H1 (cell line): ENCODE measurements around the gene FHDC1. TPM values are rescaled to one million over a fixed set of nuclear protein-coding genes. Genes with fewer than 3 reads are reported as not detected.

ENCODE experiments used
- CTCF ChIA-PET: fragments of 300-600 bp; sonication (Branson Sonifier 250); formaldehyde crosslinking; loops from one replicate; lab custom pipeline; 2021; ENCODE audit not compliant: partially characterized antibody; lab: Charles Lee
- POLR2A ChIA-PET: fragments of 300-600 bp; sonication (Branson Sonifier 250); formaldehyde crosslinking; loops from one replicate; lab custom pipeline; 2021; ENCODE audit warnings: inconsistent platforms; ENCODE audit not compliant: partially characterized antibody; lab: Charles Lee
- DNase-seq, 2 experiments: peaks; one replicate each; pipeline versions ENCODE4 v3.0.0 to v3.0.0-alpha.2; 2010 to 2022; ENCODE audit warnings: low spot score in 2 of 2, low read depth in 1 of 2, mixed read lengths in 1 of 2
- FAIRE-seq: peaks from 2 replicates; lab custom pipeline; 2011; peaks lifted over from hg19 to GRCh38; lab: Jason Lieb, UNC
- H2AFZ ChIP-seq: 2 replicates; pipeline ENCODE4 v1.8.1; 2012; ENCODE audit warnings: low read length, inconsistent platforms
- H2AK5ac ChIP-seq: 2 replicates; pipeline ENCODE4 v1.6.1; 2013; ENCODE audit warnings: low read depth, low read length
- H2BK120ac ChIP-seq: replicated peaks from 2 replicates; pipeline ENCODE3; 2013; ENCODE audit warnings: low read depth, low read length, inconsistent platforms
- H2BK12ac ChIP-seq: 2 replicates; pipeline ENCODE4 v1.6.1; 2013; ENCODE audit warnings: low read depth, low read length
- H2BK15ac ChIP-seq: 2 replicates; pipeline ENCODE4 v1.6.1; 2013; ENCODE audit warnings: low read length
- H2BK20ac ChIP-seq: 2 replicates; pipeline ENCODE4 v1.6.1; 2013; ENCODE audit warnings: low read length
- H2BK5ac ChIP-seq: 2 replicates; pipeline ENCODE4 v1.6.1; 2013; ENCODE audit warnings: low read depth, low read length
- H3K14ac ChIP-seq: 2 replicates; pipeline ENCODE4 v1.6.1; 2013; ENCODE audit warnings: inconsistent platforms; ENCODE audit not compliant: insufficient read length
- H3K18ac ChIP-seq: 2 replicates; pipeline ENCODE4 v1.6.1; 2013; ENCODE audit warnings: low read length; ENCODE audit errors: extremely low read depth
- H3K23ac ChIP-seq: 2 replicates; pipeline ENCODE4 v1.6.1; 2013; ENCODE audit warnings: inconsistent platforms; ENCODE audit not compliant: insufficient read length
- H3K23me2 ChIP-seq: 2 replicates; pipeline ENCODE4 v1.6.1; 2013; ENCODE audit warnings: low read depth, low read length
- H3K27ac ChIP-seq: 2 replicates; pipeline ENCODE4 v1.6.1; 2011; ENCODE audit warnings: low read depth, low read length, inconsistent platforms
- H3K27me3 ChIP-seq, 4 experiments: replicated peaks in 1 of 4; 1 replicate in 1 of 4; 2 replicates in 3 of 4; pipeline versions ENCODE4 v1.6.1 to v1.8.1; 2011 to 2013; ENCODE audit warnings: low read length in 3 of 4, mild to moderate bottlenecking in 3 of 4, inconsistent platforms in 2 of 4, mixed read lengths in 2 of 4, moderate library complexity in 1 of 4; ENCODE audit not compliant: control insufficient read depth in 3 of 4, insufficient read depth in 3 of 4; ENCODE audit errors: extremely low read depth in 1 of 4
- H3K36me3 ChIP-seq, 4 experiments: 2 replicates each; pipeline versions ENCODE4 v1.6.1 to v1.8.1; 2011 to 2013; ENCODE audit warnings: mild to moderate bottlenecking in 4 of 4, low read length in 3 of 4, moderate library complexity in 2 of 4, control low read depth in 1 of 4, inconsistent platforms in 1 of 4; ENCODE audit not compliant: insufficient read depth in 4 of 4, control insufficient read depth in 2 of 4
- H3K4ac ChIP-seq: replicated peaks from 2 replicates; pipeline ENCODE3; 2013; ENCODE audit warnings: low read length, low read depth, mixed read lengths, inconsistent platforms; ENCODE audit not compliant: insufficient read length
- H3K4me1 ChIP-seq, 4 experiments: replicated peaks in 1 of 4; 1 replicate in 1 of 4; 2 replicates in 3 of 4; pipeline versions ENCODE4 v1.6.1 to v1.8.1; 2011 to 2013; ENCODE audit warnings: low read length in 3 of 4, inconsistent platforms in 2 of 4, mixed read lengths in 1 of 4; ENCODE audit not compliant: insufficient read depth in 4 of 4, control insufficient read depth in 3 of 4
- H3K4me2 ChIP-seq, 2 experiments: 2 replicates each; pipeline versions ENCODE4 v1.6.1 to v1.8.1; 2011 to 2013; ENCODE audit warnings: low read depth in 2 of 2, low read length in 2 of 2, control low read depth in 1 of 2, inconsistent platforms in 1 of 2, mild to moderate bottlenecking in 1 of 2; ENCODE audit not compliant: insufficient read depth in 1 of 2
- H3K4me3 ChIP-seq, 4 experiments: fragments of 200-600, 300-600 bp in 1 of 4; sonication (generic), shearing (Covaris generic), sonication (Bioruptor Twin) in 1 of 4; 2 replicates each; pipeline versions ENCODE4 v1.5.1 to v1.8.1; 2011 to 2016; ENCODE audit warnings: low read length in 4 of 4, low read depth in 3 of 4, control low read depth in 2 of 4, inconsistent platforms in 2 of 4, mild to moderate bottlenecking in 2 of 4, mixed read lengths in 1 of 4, moderate library complexity in 1 of 4; ENCODE audit not compliant: insufficient read depth in 2 of 4; ENCODE audit errors: extremely low read depth in 1 of 4
- H3K56ac ChIP-seq: replicated peaks from 2 replicates; pipeline ENCODE3; 2013; ENCODE audit warnings: low read depth, mild to moderate bottlenecking, mixed read lengths, low read length, inconsistent platforms; ENCODE audit not compliant: insufficient read length
- H3K79me1 ChIP-seq: 2 replicates; pipeline ENCODE4 v1.6.1; 2013; ENCODE audit warnings: low read depth, low read length, control low read depth
- H3K79me2 ChIP-seq, 2 experiments: 2 replicates each; pipeline versions ENCODE4 v1.6.1 to v1.8.1; 2012 to 2013; ENCODE audit warnings: low read length in 2 of 2, mild to moderate bottlenecking in 2 of 2, inconsistent platforms in 1 of 2; ENCODE audit not compliant: insufficient read depth in 2 of 2, control insufficient read depth in 1 of 2
- H3K9ac ChIP-seq, 4 experiments: replicated peaks in 1 of 4; 1 replicate in 1 of 4; 2 replicates in 3 of 4; pipeline versions ENCODE4 v1.6.1 to v1.8.1; 2011 to 2013; ENCODE audit warnings: low read depth in 3 of 4, low read length in 3 of 4, control low read depth in 2 of 4, mild to moderate bottlenecking in 2 of 4, moderate library complexity in 2 of 4, inconsistent platforms in 1 of 4; ENCODE audit errors: extremely low read depth in 1 of 4
- H3K9me3 ChIP-seq, 2 experiments: 2 replicates each; pipeline versions ENCODE4 v1.6.1 to v1.8.1; 2012 to 2013; ENCODE audit warnings: mild to moderate bottlenecking in 2 of 2, moderate library complexity in 2 of 2, control low read depth in 1 of 2, inconsistent platforms in 1 of 2, low read depth in 1 of 2, low read length in 1 of 2, mixed read lengths in 1 of 2; ENCODE audit not compliant: insufficient read depth in 2 of 2
- H4K20me1 ChIP-seq, 2 experiments: replicated peaks in 1 of 2; 2 replicates each; pipeline versions ENCODE3 to v1.8.1; 2011 to 2013; ENCODE audit warnings: inconsistent platforms in 2 of 2, low read length in 2 of 2, mild to moderate bottlenecking in 1 of 2; ENCODE audit not compliant: insufficient read depth in 2 of 2, control insufficient read depth in 1 of 2
- H4K5ac ChIP-seq: 2 replicates; pipeline ENCODE4 v1.6.1; 2013; ENCODE audit warnings: low read length, low read depth, mixed read lengths, inconsistent platforms; ENCODE audit not compliant: insufficient read length
- H4K8ac ChIP-seq: 2 replicates; pipeline ENCODE4 v1.8.0; 2013; ENCODE audit warnings: mild to moderate bottlenecking, moderate library complexity, low read length, inconsistent platforms; ENCODE audit not compliant: insufficient read depth; ENCODE audit errors: extremely low read depth
- H4K91ac ChIP-seq: replicated peaks from 2 replicates; pipeline ENCODE3; 2013; ENCODE audit warnings: low read length, mixed read lengths, inconsistent platforms; ENCODE audit not compliant: insufficient read length
- CBX5 ChIP-seq: fragments of 300-800, 300-1000 bp; sonication (generic); IDR thresholded peaks from 2 replicates; pipeline ENCODE4 v1.7.1; 2016; ENCODE audit warnings: antibody characterized with exemption, low read length, low read depth
- CHD1 ChIP-seq: IDR thresholded peaks from 2 replicates; pipeline ENCODE4 v1.6.1; 2012; ENCODE audit warnings: low read depth, low read length, improper control_type of control experiment
- CREB1 ChIP-seq: IDR thresholded peaks from 2 replicates; pipeline ENCODE4 v1.6.1; 2012; ENCODE audit warnings: inconsistent platforms
- JUN ChIP-seq: IDR thresholded peaks from 2 replicates; pipeline ENCODE4 v1.6.1; 2011; ENCODE audit warnings: low read depth, mild to moderate bottlenecking, improper control_type of control experiment, low read length
- KDM5A ChIP-seq: fragments of 200-600 bp; IDR thresholded peaks from 2 replicates; pipeline ENCODE4 v1.7.1; 2012; ENCODE audit warnings: mild to moderate bottlenecking, low read length, inconsistent platforms, mixed read lengths
- POLR2AphosphoS5 ChIP-seq: IDR thresholded peaks from 2 replicates; pipeline ENCODE4 v1.6.1; 2011; ENCODE audit warnings: low read depth, low read length
- RNF2 ChIP-seq: fragments of 200-900, 300-1000 bp; sonication (generic); IDR thresholded peaks from 2 replicates; pipeline ENCODE4 v1.7.1; 2016; ENCODE audit warnings: borderline replicate concordance, low read depth, mild to moderate bottlenecking, antibody characterized with exemption, low read length; ENCODE audit not compliant: poor library complexity, severe bottlenecking; ENCODE audit errors: missing control alignments
- SIRT6 ChIP-seq: IDR thresholded peaks from one replicate; pipeline ENCODE4 v1.7.1; 2012; ENCODE audit warnings: low read length, inconsistent platforms
- YY1 ChIP-seq: IDR thresholded peaks from 2 replicates; pipeline ENCODE4 v1.6.1; 2011; ENCODE audit warnings: low read depth, mild to moderate bottlenecking, low read length
- WGBS, 2 experiments: shearing (Covaris generic) in 1 of 2; methylation state at CpG; one replicate each; pipeline versions ENCODE4 v1.1.6 to v1.1.7; 2013 to 2015; ENCODE audit warnings: low lambda C conversion rate in 2 of 2, mixed read lengths in 2 of 2, inconsistent platforms in 1 of 2, low coverage in 1 of 2, missing lambda C conversion rate in 1 of 2; ENCODE audit not compliant: insufficient replicate concordance in 2 of 2, insufficient coverage in 1 of 2, insufficient read length in 1 of 2; ENCODE audit errors: extremely low coverage in 1 of 2, missing lambda C conversion rate in 1 of 2; 5-methylcytosine and 5-hydroxymethylcytosine counted together
- polyA plus RNA-seq, 7 experiments: library from polyadenylated mRNA; depleted of rRNA in 3 of 7; stranded (reverse) in 5 of 7; unstranded in 2 of 7; fragments of >200 nt in 5 of 7; fragments of 200-250 nt in 2 of 7; gene quantifications; 1 replicate in 5 of 7; 2 replicates in 1 of 7; 4 replicates in 1 of 7; pipeline versions ENCODE4 v1.2.1 to v1.2.3, GENCODE V29; 2011 to 2013; ENCODE audit warnings: missing spikeins in 2 of 7, mixed read lengths in 2 of 7
- total RNA-seq: library from RNA; stranded (reverse); fragmentation: NEBNext Ultra II Directional; extraction: Animal tissue kit (Norgen Biotek cat#: 25700); gene quantifications from 2 replicates; pipeline ENCODE4 v1.2.1, GENCODE V29; 2021

The FHDC1 gene
- total and polyA plus RNA-seq, 2 of the 8 experiments (the other 6 are each of a cell fraction or from before 2014, with no cell fraction given) = 6.4 to 28.6 TPM

GRCh38 chr4:152988721-152989553 is 52.8 kb downstream of the FHDC1 start:
- Histone ChIP-seq H2AK5ac (no peak overlapping the region), H3K9ac (no peak overlapping the region), H4K20me1 (no peaks in the 10 kb centered on the region), H3K9me3 (no peaks in the 10 kb centered on the region), H3K14ac (no peak overlapping the region), H4K8ac (no peak overlapping the region), H2BK15ac (no peak overlapping the region), H3K18ac (no peak overlapping the region), H3K23ac (no peak overlapping the region), H3K4ac (no peak overlapping the region), H2BK20ac (no peak overlapping the region), H3K27ac (no peak overlapping the region), H3K56ac (no peak overlapping the region), H3K4me1 (0 out of 7 replicates have a peak, but pooled peaks cover 0 to 2% (median 0%) of the 10 kb centered on the region in 4 experiments), H4K91ac (no peak overlapping the region), H2BK12ac (no peak overlapping the region), H3K4me3 (no peak overlapping the region), H2AFZ (no peak overlapping the region), H3K23me2 (no peaks in the 10 kb centered on the region), H3K4me2 (no peak overlapping the region), H3K79me2 (no peaks in the 10 kb centered on the region), H2BK5ac (no peak overlapping the region), H3K79me1 (no peaks in the 10 kb centered on the region), H3K36me3 (no peaks in the 10 kb centered on the region), H4K5ac (no peak overlapping the region), H3K27me3 (no peaks in the 10 kb centered on the region), H2BK120ac (no peak overlapping the region)
- no peak for FAIRE-seq
- ChIA-PET POLR2A (interaction anchor here (1.3 kb wide), 1 partner anchor 10 kb away, joined by 5 read pairs; no protein-coding TSS in a partner anchor), CTCF (interaction anchor here (0.8 to 2.9 kb wide), 4 partner anchors 10 to 138 kb away, joined by 3 to 11 read pairs (median 4); no protein-coding TSS in a partner anchor)
- WGBS, 2 experiments = 97% methylated on average over 4 of the region's 4 CpGs; no CpG with 5 or more reads in 1 of the 2 experiments
- no peak for DNase-seq
- no peak for TF ChIP-seq YY1
- no peak for TF ChIP-seq SIRT6
- TF ChIP-seq CBX5 = no peak
- no peak for TF ChIP-seq CREB1
- TF ChIP-seq CHD1 = no peak
- TF ChIP-seq POLR2AphosphoS5 = no peak
- no peak for TF ChIP-seq KDM5A
- no peak for TF ChIP-seq RNF2
- no peak for TF ChIP-seq JUN
